Lower leg skin (tissue), 3 donors: ENCODE measurements around the gene UPP2.

ENCODE experiments used
- CTCF ChIP-seq, 3 donors: fragments of 450-650 bp; IDR thresholded peaks; one replicate each; pipeline ENCODE4 v1.5.1; 2016; ENCODE audit warnings: antibody characterized with exemption in 3 of 3, mild to moderate bottlenecking in 3 of 3, moderate library complexity in 2 of 3
- POLR2A ChIP-seq, 2 donors: fragments of 450-650 bp; IDR thresholded peaks; one replicate each; pipeline ENCODE4 v1.6.1; 2016 to 2017; ENCODE audit warnings: antibody characterized with exemption in 2 of 2, mild to moderate bottlenecking in 1 of 2, moderate library complexity in 1 of 2

- no peak for TF ChIP-seq CTCF (IDR thresholded peaks at IDR 0.05)
- TF ChIP-seq POLR2A (IDR thresholded peaks at IDR 0.05) = no peak
Observed at GRCh38 chr2:158098178-158098577, 3.5 kb upstream of the UPP2 start.
